Astrocyte of the spinal cord (primary cell): ENCODE measurements around the gene SERTAD2.

Source experiments
- DNase-seq: peaks from one replicate; pipeline ENCODE4 v3.0.0; 2011; ENCODE audit warnings: low read depth, low spot score
- H3K4me3 ChIP-seq: 2 replicates; pipeline ENCODE4 v1.5.1; 2011; ENCODE audit warnings: low read depth, mild to moderate bottlenecking, low read length, moderate library complexity
- in situ Hi-C: cut with HindIII; loops from 2 replicates; pipeline ENCODE4 v1.10.0; 2017; ENCODE audit warnings: low sequenced_read_pairs
- TF ChIP-seq, protein P1 (sequence below): IDR thresholded peaks from 2 replicates; pipeline ENCODE4 v1.5.1; 2012; ENCODE audit warnings: low read depth, mild to moderate bottlenecking, low read length, inconsistent platforms

SERTAD2 gene

DNA sequence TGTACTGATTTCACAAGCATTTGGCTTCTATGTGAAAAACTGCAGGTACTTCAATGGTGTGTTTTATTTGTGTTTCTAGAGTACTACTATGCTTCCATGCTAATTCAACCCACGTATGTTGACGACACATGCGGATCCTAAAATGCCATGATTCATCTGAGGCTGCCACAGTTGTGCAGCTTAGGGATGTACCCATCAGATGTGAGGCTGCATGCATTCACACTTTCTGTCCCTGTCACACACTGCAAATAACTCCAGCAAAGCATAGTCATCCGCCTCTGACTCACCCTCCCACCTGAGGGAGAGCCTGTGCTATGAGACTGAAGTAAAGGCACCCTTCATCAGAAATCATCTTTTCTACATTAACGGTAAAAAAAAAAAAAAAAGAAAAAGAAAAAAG is 22.1 kb upstream of the SERTAD2 start:
- no peak for DNase-seq
- TF ChIP-seq, protein P1, sequence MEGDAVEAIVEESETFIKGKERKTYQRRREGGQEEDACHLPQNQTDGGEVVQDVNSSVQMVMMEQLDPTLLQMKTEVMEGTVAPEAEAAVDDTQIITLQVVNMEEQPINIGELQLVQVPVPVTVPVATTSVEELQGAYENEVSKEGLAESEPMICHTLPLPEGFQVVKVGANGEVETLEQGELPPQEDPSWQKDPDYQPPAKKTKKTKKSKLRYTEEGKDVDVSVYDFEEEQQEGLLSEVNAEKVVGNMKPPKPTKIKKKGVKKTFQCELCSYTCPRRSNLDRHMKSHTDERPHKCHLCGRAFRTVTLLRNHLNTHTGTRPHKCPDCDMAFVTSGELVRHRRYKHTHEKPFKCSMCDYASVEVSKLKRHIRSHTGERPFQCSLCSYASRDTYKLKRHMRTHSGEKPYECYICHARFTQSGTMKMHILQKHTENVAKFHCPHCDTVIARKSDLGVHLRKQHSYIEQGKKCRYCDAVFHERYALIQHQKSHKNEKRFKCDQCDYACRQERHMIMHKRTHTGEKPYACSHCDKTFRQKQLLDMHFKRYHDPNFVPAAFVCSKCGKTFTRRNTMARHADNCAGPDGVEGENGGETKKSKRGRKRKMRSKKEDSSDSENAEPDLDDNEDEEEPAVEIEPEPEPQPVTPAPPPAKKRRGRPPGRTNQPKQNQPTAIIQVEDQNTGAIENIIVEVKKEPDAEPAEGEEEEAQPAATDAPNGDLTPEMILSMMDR = no peak
- H3K4me3 ChIP-seq = no peak overlapping the region
- in situ Hi-C loops = no loop called here

DNA sequence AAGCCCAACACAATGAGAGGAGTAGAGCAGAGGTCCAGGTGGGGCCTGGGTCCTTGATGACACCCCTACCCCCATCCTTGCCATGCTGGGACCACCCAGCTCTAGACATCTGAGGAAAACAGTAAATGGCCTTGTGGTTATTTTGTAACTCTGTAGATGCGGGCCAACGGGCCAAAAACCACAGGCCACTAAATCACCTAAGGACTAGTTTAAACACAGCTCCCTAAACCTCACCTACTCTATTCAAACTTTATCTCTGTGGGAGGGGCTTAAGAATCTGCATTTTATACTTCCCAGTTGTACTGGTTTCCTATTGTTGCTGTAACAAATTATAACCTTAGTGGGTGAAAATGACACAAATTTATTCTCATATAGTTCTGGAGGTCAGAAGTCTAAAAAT is 19.0 kb upstream of the SERTAD2 start:
- TF ChIP-seq, protein P1 = no peak
- in situ Hi-C loops = no loop called here
- no peak for DNase-seq
- H3K4me3 ChIP-seq = no peak overlapping the region

DNA sequence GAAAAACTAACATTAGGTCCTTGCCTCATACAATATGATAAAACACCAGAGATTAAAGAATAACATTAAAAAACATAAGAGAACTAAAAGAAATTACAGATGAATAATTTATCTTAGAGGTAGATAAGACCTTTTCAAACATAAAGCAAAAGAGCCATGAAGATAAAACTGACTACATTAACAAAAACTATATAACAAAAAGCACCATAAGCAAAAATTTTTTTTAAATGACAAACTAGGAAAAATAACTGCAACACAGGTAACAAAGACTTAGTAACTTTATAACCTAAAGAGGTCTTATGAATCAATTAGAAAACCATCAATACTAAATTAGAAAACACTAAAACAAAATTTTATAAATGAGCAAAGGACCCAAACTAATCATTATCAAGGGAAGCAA is 16.3 kb upstream of the SERTAD2 start:
- TF ChIP-seq, protein P1 = no peak
- no peak for DNase-seq
- H3K4me3 ChIP-seq = no peak overlapping the region
- in situ Hi-C loops = no loop called here

DNA sequence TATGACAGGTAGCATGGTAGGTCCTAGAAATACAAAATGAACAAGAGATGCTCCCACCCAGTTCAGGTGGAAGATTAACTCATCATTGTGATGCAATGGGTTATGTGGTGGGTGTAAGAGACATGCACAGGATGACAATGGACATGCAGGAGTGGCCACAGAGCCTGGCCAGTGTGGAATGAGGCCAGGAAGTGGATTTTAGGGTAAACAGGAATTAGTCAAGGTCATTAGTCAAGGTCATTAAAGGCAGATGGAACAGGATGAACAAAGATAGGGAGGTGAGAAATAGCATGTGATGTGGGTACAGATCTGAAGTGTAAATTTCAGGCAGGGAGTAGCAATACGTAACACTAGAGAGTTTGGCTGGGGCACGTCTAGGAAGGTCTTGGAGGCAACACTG is 15.6 kb upstream of the SERTAD2 start:
- in situ Hi-C loops = no loop called here
- DNase-seq = no peak
- TF ChIP-seq, protein P1 = no peak
- H3K4me3 ChIP-seq = no peak overlapping the region

DNA sequence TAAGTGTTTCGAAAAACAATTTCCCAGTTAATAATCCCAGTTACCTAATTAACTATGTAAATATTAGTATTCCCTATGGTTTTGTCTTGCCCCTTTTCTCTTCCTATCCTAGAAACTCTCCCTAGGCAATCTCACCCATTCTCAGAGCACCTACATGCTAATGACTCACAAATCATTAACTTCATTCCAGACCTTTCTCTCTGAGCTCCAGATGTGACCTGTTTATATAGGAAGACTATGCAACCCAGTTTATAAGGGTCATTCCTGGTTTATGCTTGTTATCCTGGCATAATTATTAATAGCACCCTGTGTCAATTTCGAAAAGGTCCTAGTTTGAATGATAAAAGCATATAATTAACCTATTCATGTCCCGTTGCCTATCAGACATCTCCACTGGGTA is 14.8 kb upstream of the SERTAD2 start:
- H3K4me3 ChIP-seq = no peak overlapping the region
- in situ Hi-C loops = no loop called here
- no peak for DNase-seq
- TF ChIP-seq, protein P1 = no peak

DNA sequence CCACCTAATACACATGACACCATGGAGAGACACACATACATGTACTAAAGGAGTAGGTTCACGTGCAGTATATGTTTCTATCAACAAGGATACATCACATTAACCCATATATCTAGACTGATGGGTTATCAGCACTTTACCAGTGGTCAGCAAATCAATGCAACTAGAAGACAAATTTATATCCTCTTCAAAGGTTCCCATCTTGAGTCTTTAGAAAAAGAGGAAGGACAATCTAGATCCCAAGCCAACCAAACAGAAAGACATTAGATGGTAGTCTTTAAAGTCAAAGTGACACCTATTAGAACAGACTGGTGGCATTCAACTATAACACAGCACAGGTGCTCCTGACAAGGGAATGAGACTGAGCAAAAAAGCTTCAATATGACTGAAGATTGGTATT is 13.8 kb upstream of the SERTAD2 start:
- in situ Hi-C loops = no loop called here

More for the DNA sequence above, 13.8 kb upstream of the SERTAD2 start:
- TF ChIP-seq, protein P1 = no peak
- no peak overlapping the region for H3K4me3 ChIP-seq
- DNase-seq = no peak
